CD14-positive monocyte (primary cell): ENCODE data around the gene GRIN1. TPM values are rescaled to one million over a fixed set of nuclear protein-coding genes. Genes with fewer than 3 reads are reported as not detected.

ENCODE experiments used
- DNase-seq, 3 donors: peaks; one replicate each; pipeline ENCODE4 v3.0.0-alpha.2; 2011 to 2022
- H2AFZ ChIP-seq: 2 replicates; pipeline ENCODE4 v1.6.0; 2012; ENCODE audit warnings: mild to moderate bottlenecking, low read depth, low read length, inconsistent platforms; ENCODE audit not compliant: insufficient read depth, poor library complexity, severe bottlenecking
- H3K27ac ChIP-seq, 2 donors: 1 replicate in 1 of 2; 2 replicates in 1 of 2; pipeline ENCODE4 v1.5.1; 2012 to 2013; ENCODE audit warnings: low read length in 2 of 2, control low read depth in 1 of 2, inconsistent platforms in 1 of 2, low read depth in 1 of 2, mild to moderate bottlenecking in 1 of 2
- H3K27me3 ChIP-seq, 2 donors: one replicate each; pipeline versions ENCODE4 v1.6.0 to v1.6.1; 2011 to 2013; ENCODE audit warnings: low read length in 2 of 2; ENCODE audit not compliant: control insufficient read depth in 2 of 2, insufficient read depth in 2 of 2
- H3K36me3 ChIP-seq, 2 donors: replicated peaks in 1 of 2; 1 replicate in 1 of 2; 2 replicates in 1 of 2; pipeline versions ENCODE4 v1.5.1 to v1.6.1; 2012 to 2013; ENCODE audit warnings: low read length in 2 of 2, control low read depth in 1 of 2, inconsistent platforms in 1 of 2, mild to moderate bottlenecking in 1 of 2; ENCODE audit not compliant: insufficient read depth in 2 of 2, control insufficient read depth in 1 of 2
- H3K4me1 ChIP-seq, 2 donors: 1 replicate in 1 of 2; 2 replicates in 1 of 2; pipeline versions ENCODE4 v1.5.1 to v1.6.1; 2012 to 2013; ENCODE audit warnings: low read length in 2 of 2, control low read depth in 1 of 2, inconsistent platforms in 1 of 2, mild to moderate bottlenecking in 1 of 2, moderate library complexity in 1 of 2; ENCODE audit not compliant: insufficient read depth in 2 of 2, control insufficient read depth in 1 of 2
- H3K4me2 ChIP-seq: replicated peaks from 2 replicates; pipeline ENCODE3; 2012; ENCODE audit warnings: low read length, moderate library complexity, mild to moderate bottlenecking; ENCODE audit not compliant: poor library complexity, severe bottlenecking; ENCODE audit errors: extremely low read depth
- H3K4me3 ChIP-seq, 3 experiments: fragments of 200-600 bp in 1 of 3; sonication (generic) in 1 of 3; replicated peaks in 1 of 3; 1 replicate in 2 of 3; 2 replicates in 1 of 3; pipeline ENCODE4 v1.5.1; 2011 to 2013; ENCODE audit warnings: low read length in 3 of 3, mild to moderate bottlenecking in 3 of 3, control low read depth in 2 of 3, low read depth in 2 of 3, inconsistent platforms in 1 of 3, moderate library complexity in 1 of 3
- H3K79me2 ChIP-seq: 2 replicates; pipeline ENCODE4 v1.6.0; 2012; ENCODE audit warnings: mild to moderate bottlenecking, control low read depth, inconsistent platforms, low read length, moderate library complexity; ENCODE audit not compliant: insufficient read depth
- H3K9ac ChIP-seq: 2 replicates; pipeline ENCODE4 v1.6.0; 2017; ENCODE audit warnings: low read length, mild to moderate bottlenecking; ENCODE audit not compliant: insufficient read depth, poor library complexity, severe bottlenecking
- H3K9me3 ChIP-seq, 2 donors: replicated peaks in 1 of 2; 1 replicate in 1 of 2; 2 replicates in 1 of 2; pipeline versions ENCODE4 v1.5.1 to v1.6.1; 2012 to 2013; ENCODE audit warnings: low read length in 2 of 2, control low read depth in 1 of 2; ENCODE audit not compliant: control insufficient read depth in 1 of 2, insufficient read depth in 1 of 2
- H4K20me1 ChIP-seq: 2 replicates; pipeline ENCODE4 v1.6.0; 2012; ENCODE audit warnings: mild to moderate bottlenecking, low read length, control low read depth, moderate library complexity; ENCODE audit not compliant: insufficient read depth
- H3K27ac Mint-ChIP-seq, 7 donors: one replicate each; pipeline ENCODE4 v1.8.0; 2020; ENCODE audit warnings: mild to moderate bottlenecking in 7 of 7, mixed read lengths in 7 of 7, moderate library complexity in 6 of 7, inconsistent platforms in 2 of 7
- H3K27me3 Mint-ChIP-seq, 3 donors: one replicate each; pipeline ENCODE4 v1.8.0; 2021 to 2022; ENCODE audit warnings: low read depth in 3 of 3, mild to moderate bottlenecking in 3 of 3, mixed read lengths in 3 of 3, moderate library complexity in 3 of 3, inconsistent platforms in 1 of 3
- H3K36me3 Mint-ChIP-seq, 2 donors: one replicate each; pipeline ENCODE4 v1.8.0; 2020; ENCODE audit warnings: mixed read lengths in 2 of 2, inconsistent platforms in 1 of 2, mild to moderate bottlenecking in 1 of 2
- H3K4me1 Mint-ChIP-seq: one replicate; pipeline ENCODE4 v1.8.0; 2020; ENCODE audit warnings: mild to moderate bottlenecking, mixed read lengths
- H3K4me3 Mint-ChIP-seq, 2 donors: one replicate each; pipeline ENCODE4 v1.8.0; 2020; ENCODE audit warnings: mild to moderate bottlenecking in 2 of 2, mixed read lengths in 2 of 2, moderate library complexity in 1 of 2
- H3K9me3 Mint-ChIP-seq, 7 donors: one replicate each; pipeline ENCODE4 v1.8.0; 2020 to 2022; ENCODE audit warnings: mixed read lengths in 7 of 7, mild to moderate bottlenecking in 6 of 7, moderate library complexity in 6 of 7, inconsistent platforms in 2 of 7
- WGBS: methylation state at CpG from one replicate; pipeline ENCODE4 v1.1.5; 2013; ENCODE audit warnings: missing lambda C conversion rate; ENCODE audit not compliant: insufficient coverage; 5-methylcytosine and 5-hydroxymethylcytosine counted together
- intact Hi-C, 2 donors: fragments of 100-400 bp; cut with micrococcal nuclease; formaldehyde crosslinking; loops; one replicate each; pipeline versions ENCODE4 v1.15.0 to v1.15.1; 2023
- polyA plus RNA-seq, 3 donors: library from polyadenylated mRNA; depleted of rRNA in 1 of 3; unstranded in 2 of 3; stranded (reverse) in 1 of 3; fragments of 300-500 nt in 2 of 3; fragments of >200 nt in 1 of 3; fragmentation: Illumina TruSeq in 2 of 3; gene quantifications; 1 replicate in 2 of 3; 2 replicates in 1 of 3; pipeline ENCODE4 v1.2.3, GENCODE V29; 2012 to 2021
- TF ChIP-seq, protein P1 (sequence below): fragments of 200-600 bp; IDR thresholded peaks from one replicate; pipeline ENCODE4 v1.8.0; 2022; ENCODE audit warnings: antibody characterized with exemption, mild to moderate bottlenecking

The GRIN1 gene
- polyA plus RNA-seq, 3 donors: not detected

DNA sequence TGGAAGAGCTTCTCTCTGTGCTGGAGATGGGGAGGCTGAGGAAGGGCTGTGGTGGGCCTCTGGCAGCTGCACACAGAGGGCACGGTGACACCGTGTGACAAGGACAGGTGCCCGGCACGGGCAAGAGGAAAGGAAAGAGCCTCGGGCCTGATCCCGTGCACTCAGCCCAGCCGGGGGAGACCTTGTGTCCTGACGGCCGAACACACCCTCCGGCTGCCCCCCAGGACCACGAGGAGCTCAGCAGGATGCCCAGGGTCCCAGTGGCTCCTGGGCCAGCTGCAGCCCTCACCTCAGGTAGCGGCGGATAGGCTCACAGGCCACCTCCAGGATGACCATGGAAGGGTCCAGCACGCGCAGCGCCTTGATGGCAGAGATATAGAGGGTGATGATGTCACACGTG lies 43.9 kb downstream of the GRIN1 start:
- Histone ChIP-seq H3K9me3 (no peaks in the 10 kb centered on the region), H3K4me1 (peaks cover 13 to 18% of the 10 kb centered on the region in 2 donors), H3K4me3 (no peak overlapping the region), H3K9ac (no peak overlapping the region), H3K27me3 (no peaks in the 10 kb centered on the region), H3K4me2 (no peak overlapping the region), H3K27ac (no peak overlapping the region), H3K79me2 (peaks cover 22% of the 10 kb centered on the region), H2AFZ (no peak overlapping the region), H3K36me3 (peaks cover 84 to 92% of the 10 kb centered on the region in 2 donors), H4K20me1 (no peaks in the 10 kb centered on the region)
- H3K27ac Mint-ChIP-seq: no peak overlapping the region
- no peaks in the 10 kb centered on the region for H3K9me3 Mint-ChIP-seq
- no peak overlapping the region for H3K4me3 Mint-ChIP-seq
- no peak for DNase-seq
- TF ChIP-seq, protein P1, sequence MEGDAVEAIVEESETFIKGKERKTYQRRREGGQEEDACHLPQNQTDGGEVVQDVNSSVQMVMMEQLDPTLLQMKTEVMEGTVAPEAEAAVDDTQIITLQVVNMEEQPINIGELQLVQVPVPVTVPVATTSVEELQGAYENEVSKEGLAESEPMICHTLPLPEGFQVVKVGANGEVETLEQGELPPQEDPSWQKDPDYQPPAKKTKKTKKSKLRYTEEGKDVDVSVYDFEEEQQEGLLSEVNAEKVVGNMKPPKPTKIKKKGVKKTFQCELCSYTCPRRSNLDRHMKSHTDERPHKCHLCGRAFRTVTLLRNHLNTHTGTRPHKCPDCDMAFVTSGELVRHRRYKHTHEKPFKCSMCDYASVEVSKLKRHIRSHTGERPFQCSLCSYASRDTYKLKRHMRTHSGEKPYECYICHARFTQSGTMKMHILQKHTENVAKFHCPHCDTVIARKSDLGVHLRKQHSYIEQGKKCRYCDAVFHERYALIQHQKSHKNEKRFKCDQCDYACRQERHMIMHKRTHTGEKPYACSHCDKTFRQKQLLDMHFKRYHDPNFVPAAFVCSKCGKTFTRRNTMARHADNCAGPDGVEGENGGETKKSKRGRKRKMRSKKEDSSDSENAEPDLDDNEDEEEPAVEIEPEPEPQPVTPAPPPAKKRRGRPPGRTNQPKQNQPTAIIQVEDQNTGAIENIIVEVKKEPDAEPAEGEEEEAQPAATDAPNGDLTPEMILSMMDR: no peak
- 97% methylated on average over 15 of the region's 17 CpGs for WGBS
- H3K36me3 Mint-ChIP-seq: peaks cover 56 to 90% of the 10 kb centered on the region in 2 donors
- peaks cover 0 to 1% (median 0%) of the 10 kb centered on the region in 3 donors for H3K27me3 Mint-ChIP-seq
- intact Hi-C loops: loop anchor here in 1 of 2 donors (5.0 kb wide), 1 partner anchor 66 kb away; no protein-coding TSS in a partner anchor
- peaks cover 16% of the 10 kb centered on the region for H3K4me1 Mint-ChIP-seq

GRCh38 chr9:137183980-137184595 lies 45.1 kb downstream of the GRIN1 start:
- intact Hi-C loops: loop anchor here in 1 of 2 donors (5.0 kb wide), 1 partner anchor 67 kb away; no protein-coding TSS in a partner anchor
- H3K36me3 ChIP-seq: peaks cover 72 to 80% of the 10 kb centered on the region in 2 donors
- TF ChIP-seq, protein P1: no peak

More at GRCh38 chr9:137183980-137184595, 45.1 kb downstream of the GRIN1 start:
- H3K4me1 ChIP-seq: peaks cover 16 to 24% of the 10 kb centered on the region in 2 donors
- WGBS: 97% methylated on average over 27 of the region's 27 CpGs
- Mint-ChIP-seq H3K27ac (peak overlapping the region in 1 of 7 donors; percentile 58), H3K27me3 (peaks cover 0 to 1% (median 0%) of the 10 kb centered on the region in 3 donors), H3K9me3 (no peaks in the 10 kb centered on the region), H3K36me3 (peaks cover 53 to 79% of the 10 kb centered on the region in 2 donors), H3K4me1 (peaks cover 18% of the 10 kb centered on the region), H3K4me3 (no peak overlapping the region)
- no peak for DNase-seq
- peaks cover 27% of the 10 kb centered on the region for H3K79me2 ChIP-seq
- no peak overlapping the region for H3K27ac ChIP-seq
- no peak overlapping the region for H2AFZ ChIP-seq
- no peak overlapping the region for H3K9ac ChIP-seq
- no peak overlapping the region for H3K4me3 ChIP-seq
- no peak overlapping the region for H3K4me2 ChIP-seq
- no peaks in the 10 kb centered on the region for H3K27me3 ChIP-seq
- H4K20me1 ChIP-seq: peaks cover 3% of the 10 kb centered on the region
- H3K9me3 ChIP-seq: no peaks in the 10 kb centered on the region
